Measurements from ENCODE around the gene TMEM106C.
"Not testable (repeated sequence)": the region's sequence is repeated elsewhere in the genome, so short reads cannot be mapped to it uniquely, and the experiment has no call there.

Gene TMEM106C

GRCh38 chr12:47949441-47950341 is 13.7 kb upstream of the TMEM106C start:
- DNase-seq (ENCODE audit: low spot score): peak; percentile 88

- no peak for DNase-seq (ENCODE audit: low spot score)
These were observed 12.4 kb upstream of the TMEM106C start for GRCh38 chr12:47950856-47951468.

- DNase-seq (ENCODE audit: low spot score): no peak
These were observed 9.3 kb upstream of the TMEM106C start for GRCh38 chr12:47954058-47954457.

GRCh38 chr12:47954467-47955045 is 8.8 kb upstream of the TMEM106C start:
- DNase-seq (ENCODE audit: low spot score): no peak

- no peak for DNase-seq (ENCODE audit: low spot score)
These were observed 8.3 kb upstream of the TMEM106C start for GRCh38 chr12:47955059-47955458.

GRCh38 chr12:47957671-47958070 is 5.7 kb upstream of the TMEM106C start:
- DNase-seq (ENCODE audit: low spot score): not testable (repeated sequence)

GRCh38 chr12:47962198-47962597 is 1.2 kb upstream of the TMEM106C start:
- no peak for DNase-seq (ENCODE audit: low spot score)

GRCh38 chr12:47964106-47964728 is 821 bp downstream of the TMEM106C start:
- DNase-seq (ENCODE audit: low spot score): no peak

- no peak for DNase-seq (ENCODE audit: low spot score)
These were observed 2.2 kb downstream of the TMEM106C start for GRCh38 chr12:47965581-47965980.

GRCh38 chr12:47967461-47968321 is 4.3 kb downstream of the TMEM106C start:
- no peak for DNase-seq (ENCODE audit: low spot score)

GRCh38 chr12:47969845-47970244 is 6.4 kb downstream of the TMEM106C start:
- DNase-seq (ENCODE audit: low spot score): no peak

GRCh38 chr12:47970843-47971242 is 7.4 kb downstream of the TMEM106C start:
- no peak for DNase-seq (ENCODE audit: low spot score)

GRCh38 chr12:47972895-47973294 is 9.5 kb downstream of the TMEM106C start:
- no peak for DNase-seq (ENCODE audit: low spot score)

- DNase-seq (ENCODE audit: low spot score): no peak
These were observed 10.5 kb downstream of the TMEM106C start for GRCh38 chr12:47973870-47974269.

GRCh38 chr12:47975036-47975620 is 11.7 kb downstream of the TMEM106C start:
- DNase-seq (ENCODE audit: low spot score): no peak

- no peak for DNase-seq (ENCODE audit: low spot score)
These were observed 12.4 kb downstream of the TMEM106C start for GRCh38 chr12:47975816-47976215.

- no peak for DNase-seq (ENCODE audit: low spot score)
These were observed 13.8 kb downstream of the TMEM106C start for GRCh38 chr12:47977046-47977771.

GRCh38 chr12:47977772-47978597 is 14.6 kb downstream of the TMEM106C start:
- no peak for DNase-seq (ENCODE audit: low spot score)

GRCh38 chr12:47978598-47978873 is 15.1 kb downstream of the TMEM106C start:
- no peak for DNase-seq (ENCODE audit: low spot score)

GRCh38 chr12:47979166-47979565 is 15.8 kb downstream of the TMEM106C start:
- no peak for DNase-seq (ENCODE audit: low spot score)

Data from D341Med (cell line).